IMR-90 (cell line): Measurements from ENCODE around the gene STXBP6. TPM values are rescaled to one million over a fixed set of nuclear protein-coding genes. Genes with fewer than 3 reads are reported as not detected.

Source experiments
- ATAC-seq: fragments of 200-7000 bp; cut with Tn5 transposase; 2 replicates; pipeline ENCODE4 v1.9.1; 2020; ENCODE audit warnings: low read depth, mild to moderate bottlenecking, moderate library complexity
- BruUV-seq: library from RNA; stranded (reverse); fragments of 400-500 nt; replicated peaks from 2 replicates; lab custom pipeline; 2021; lab: Mats Ljungman, UMichigan
- CTCF ChIA-PET: fragments of 300-600 bp; formaldehyde crosslinking; extraction: SDS; loops from one replicate; lab custom pipeline; 2021; ENCODE audit warnings: antibody characterized with exemption; lab: Yijun Ruan, JAX
- POLR2A ChIA-PET: fragments of 300-600 bp; sonication (Branson Sonifier 250); formaldehyde crosslinking; loops from one replicate; lab custom pipeline; 2022; ENCODE audit warnings: antibody characterized with exemption; ENCODE audit not compliant: unreplicated experiment; lab: Charles Lee
- DNase-seq: peaks from one replicate; pipeline ENCODE4 v3.0.0; 2013
- H2AFZ ChIP-seq: replicated peaks from 2 replicates; pipeline ENCODE3; 2013; ENCODE audit warnings: low read length, mild to moderate bottlenecking; ENCODE audit not compliant: poor library complexity
- H2AK5ac ChIP-seq: 2 replicates; pipeline ENCODE4 v1.6.1; 2013; ENCODE audit warnings: low read depth, low read length, inconsistent platforms
- H2AK9ac ChIP-seq: replicated peaks from 2 replicates; pipeline ENCODE3; 2013; ENCODE audit warnings: mild to moderate bottlenecking, low read depth, low read length, moderate library complexity; ENCODE audit not compliant: poor library complexity
- H2BK120ac ChIP-seq: 2 replicates; pipeline ENCODE4 v1.6.1; 2013; ENCODE audit warnings: low read depth, low read length, inconsistent platforms
- H2BK15ac ChIP-seq: 3 replicates; pipeline ENCODE4 v1.6.1; 2013; ENCODE audit warnings: low read depth, low read length, inconsistent platforms
- H2BK20ac ChIP-seq: 2 replicates; pipeline ENCODE4 v1.6.1; 2013; ENCODE audit warnings: low read depth, mild to moderate bottlenecking, inconsistent platforms, low read length, moderate library complexity
- H2BK5ac ChIP-seq: 2 replicates; pipeline ENCODE4 v1.6.1; 2013; ENCODE audit warnings: mild to moderate bottlenecking, low read depth, low read length, inconsistent platforms; ENCODE audit not compliant: poor library complexity, severe bottlenecking
- H3K14ac ChIP-seq: replicated peaks from 2 replicates; pipeline ENCODE4 v1.6.1; 2013; ENCODE audit warnings: low read depth, low read length, inconsistent platforms
- H3K18ac ChIP-seq: 2 replicates; pipeline ENCODE4 v1.6.1; 2013; ENCODE audit warnings: low read depth, low read length, control low read depth
- H3K23ac ChIP-seq: 2 replicates; pipeline ENCODE4 v1.6.1; 2013; ENCODE audit warnings: low read depth, low read length, inconsistent platforms
- H3K27ac ChIP-seq: 2 replicates; pipeline ENCODE4 v1.5.1; 2013; ENCODE audit warnings: mild to moderate bottlenecking, control low read depth, low read length; ENCODE audit not compliant: insufficient read depth
- H3K27me3 ChIP-seq: 2 replicates; pipeline ENCODE4 v1.6.1; 2013; ENCODE audit warnings: low read length; ENCODE audit not compliant: control insufficient read depth, insufficient read depth
- H3K36me3 ChIP-seq: 2 replicates; pipeline ENCODE4 v1.6.1; 2013; ENCODE audit warnings: low read length, mixed read lengths; ENCODE audit not compliant: control insufficient read depth, insufficient read depth
- H3K4ac ChIP-seq: 2 replicates; pipeline ENCODE4 v1.6.1; 2013; ENCODE audit warnings: low read depth, low read length, inconsistent platforms
- H3K4me1 ChIP-seq: 2 replicates; pipeline ENCODE4 v1.6.1; 2013; ENCODE audit warnings: low read length, mixed read lengths; ENCODE audit not compliant: control insufficient read depth, insufficient read depth
- H3K4me2 ChIP-seq: 2 replicates; pipeline ENCODE4 v1.6.1; 2013; ENCODE audit warnings: low read depth, mild to moderate bottlenecking, control low read depth, low read length, moderate library complexity
- H3K4me3 ChIP-seq: 2 replicates; pipeline ENCODE4 v1.5.1; 2013; ENCODE audit warnings: low read depth, mild to moderate bottlenecking, control low read depth, low read length, moderate library complexity; ENCODE audit not compliant: insufficient read depth
- H3K56ac ChIP-seq: 2 replicates; pipeline ENCODE4 v1.6.1; 2013; ENCODE audit warnings: low read length, inconsistent platforms; ENCODE audit not compliant: insufficient read depth; ENCODE audit errors: extremely low read depth
- H3K79me1 ChIP-seq, 2 experiments: 2 replicates each; pipeline ENCODE4 v1.6.1; 2013; ENCODE audit warnings: low read length in 2 of 2, inconsistent platforms in 1 of 2, low read depth in 1 of 2
- H3K9ac ChIP-seq: 2 replicates; pipeline ENCODE4 v1.6.1; 2013; ENCODE audit warnings: low read depth, low read length, control low read depth
- H3K9me1 ChIP-seq: 2 replicates; pipeline ENCODE4 v1.6.1; 2013; ENCODE audit warnings: low read length, inconsistent platforms; ENCODE audit not compliant: insufficient read depth
- H3K9me3 ChIP-seq: 2 replicates; pipeline ENCODE4 v1.6.1; 2013; ENCODE audit warnings: low read length; ENCODE audit not compliant: control insufficient read depth, insufficient read depth
- H4K20me1 ChIP-seq: 2 replicates; pipeline ENCODE4 v1.6.1; 2013; ENCODE audit warnings: low read length, inconsistent platforms; ENCODE audit not compliant: insufficient read depth
- H4K5ac ChIP-seq: 2 replicates; pipeline ENCODE4 v1.6.1; 2013; ENCODE audit warnings: mild to moderate bottlenecking, low read depth, low read length, control low read depth
- H4K8ac ChIP-seq, 2 experiments: 2 replicates each; pipeline ENCODE4 v1.6.1; 2013; ENCODE audit warnings: low read depth in 2 of 2, low read length in 2 of 2, control low read depth in 1 of 2, inconsistent platforms in 1 of 2
- H4K91ac ChIP-seq: 2 replicates; pipeline ENCODE4 v1.6.1; 2013; ENCODE audit warnings: low read depth, low read length, inconsistent platforms; ENCODE audit not compliant: insufficient read depth
- FOS ChIP-seq: fragments of 150-350 bp; IDR thresholded peaks from 2 replicates; pipeline ENCODE4 v1.6.1; 2016; ENCODE audit warnings: low read depth, low read length
- MAFK ChIP-seq: IDR thresholded peaks from 2 replicates; pipeline ENCODE4 v1.6.1; 2012; ENCODE audit warnings: low read depth, low read length, improper control_type of control experiment
- WGBS, 2 experiments: methylation state at CpG; one replicate each; pipeline versions ENCODE4 v1.1.5 to v1.1.7; 2013; ENCODE audit warnings: missing lambda C conversion rate in 2 of 2; ENCODE audit not compliant: insufficient read length in 1 of 2; ENCODE audit errors: extremely low coverage in 2 of 2; 5-methylcytosine and 5-hydroxymethylcytosine counted together
- dilution Hi-C: fragments of 300-500 bp; cut with HindIII; formaldehyde crosslinking; loops from one replicate; pipeline ENCODE4 v1.14.3; 2018; ENCODE audit warnings: low sequenced_read_pairs; ENCODE audit not compliant: unreplicated experiment
- in situ Hi-C: fragments of 300-500 bp; cut with MboI; formaldehyde crosslinking; loops from 3 replicates; pipeline ENCODE4 v1.14.3; 2019; ENCODE audit warnings: low sequenced_read_pairs, inconsistent platforms, mixed read lengths
- intact Hi-C: fragments of 100-400 bp; cut with micrococcal nuclease; formaldehyde crosslinking; loops from 2 replicates; pipeline ENCODE4 v1.10.0; 2022
- polyA plus RNA-seq, 3 experiments: library from polyadenylated mRNA; depleted of rRNA; stranded (reverse); fragments of >200 nt; gene quantifications; 2 replicates each; pipeline ENCODE4 v1.2.3, GENCODE V29; 2012; ENCODE audit warnings: low replicate concordance in 1 of 3
- total RNA-seq: library from RNA; depleted of rRNA; stranded (reverse); fragments of >200 nt; gene quantifications from 2 replicates; pipeline ENCODE4 v1.2.3, GENCODE V29; 2012
- TF ChIP-seq, protein P1 (sequence below): fragments of 150-350 bp; IDR thresholded peaks from 2 replicates; pipeline ENCODE4 v1.6.1; 2017; ENCODE audit warnings: mild to moderate bottlenecking, antibody characterized with exemption, low read length, low read depth

Gene STXBP6
- total and polyA plus RNA-seq, 2 of the 4 experiments (the other 2 are of a cell fraction), result 14.2 to 14.3 TPM

DNA sequence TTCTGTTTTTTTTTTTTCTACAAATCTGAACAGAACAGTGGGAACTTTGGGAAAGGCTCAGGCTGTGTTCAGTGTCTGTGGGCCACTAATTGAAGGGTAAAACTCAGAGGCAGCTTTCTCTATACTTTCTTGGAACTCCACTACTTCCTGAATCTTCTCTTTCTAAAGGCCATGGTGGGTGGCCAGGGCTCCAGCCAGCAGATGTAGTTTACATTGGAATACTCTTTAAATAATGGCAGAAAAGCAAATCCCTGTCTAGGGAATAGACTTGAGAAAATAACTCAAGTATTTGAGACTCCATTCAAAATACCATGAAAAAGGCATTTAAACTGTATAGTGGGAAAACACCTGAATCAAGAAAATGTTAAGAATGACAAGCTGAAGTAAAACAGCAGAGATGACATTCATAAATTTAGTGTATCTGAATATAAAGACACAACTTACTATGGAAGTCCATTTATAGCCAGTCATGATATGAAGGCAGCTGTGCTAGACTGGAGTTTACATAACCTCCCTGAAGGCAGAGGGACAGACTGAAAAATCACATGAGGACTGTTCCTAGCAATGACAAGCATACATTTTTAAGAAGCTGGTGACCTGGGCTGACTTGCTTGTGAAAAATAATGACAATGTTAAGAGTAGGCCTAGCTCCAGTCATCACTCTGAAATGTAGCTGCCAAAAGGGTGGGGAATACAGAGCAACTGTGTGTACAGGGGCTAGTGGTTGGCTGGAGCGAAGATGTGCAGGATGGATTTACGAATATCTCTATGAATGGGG, 168.6 kb downstream of the STXBP6 start (continued):
- TF ChIP-seq, protein P1, sequence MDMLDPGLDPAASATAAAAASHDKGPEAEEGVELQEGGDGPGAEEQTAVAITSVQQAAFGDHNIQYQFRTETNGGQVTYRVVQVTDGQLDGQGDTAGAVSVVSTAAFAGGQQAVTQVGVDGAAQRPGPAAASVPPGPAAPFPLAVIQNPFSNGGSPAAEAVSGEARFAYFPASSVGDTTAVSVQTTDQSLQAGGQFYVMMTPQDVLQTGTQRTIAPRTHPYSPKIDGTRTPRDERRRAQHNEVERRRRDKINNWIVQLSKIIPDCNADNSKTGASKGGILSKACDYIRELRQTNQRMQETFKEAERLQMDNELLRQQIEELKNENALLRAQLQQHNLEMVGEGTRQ, result no peak

DNA sequence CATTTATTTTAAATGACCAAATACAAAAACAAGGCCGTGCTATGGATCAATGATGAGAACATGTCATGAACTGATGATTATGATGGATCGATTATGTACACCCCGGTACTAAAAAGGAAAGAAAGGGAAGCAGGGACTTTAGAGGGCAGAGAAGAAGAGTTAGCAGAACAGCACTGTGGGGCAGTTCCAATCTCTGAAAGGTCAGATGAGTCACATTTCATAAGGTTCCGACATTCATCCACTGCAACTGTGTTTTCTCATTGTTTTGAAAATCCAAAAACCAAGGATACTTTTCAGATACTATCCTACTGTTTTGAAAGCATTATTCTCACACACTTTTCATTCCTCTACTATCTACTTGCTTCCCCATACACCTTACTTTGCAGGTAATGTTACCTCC, 169.3 kb downstream of the STXBP6 start:
- Histone ChIP-seq H3K4ac (no peak overlapping the region), H2BK15ac (no peak overlapping the region), H4K20me1 (no peaks in the 10 kb centered on the region), H3K56ac (no peak overlapping the region), H3K36me3 (no peaks in the 10 kb centered on the region), H2BK120ac (no peak overlapping the region), H3K14ac (no peak overlapping the region; the same call in 1 of the 2 replicates), H3K4me3 (no peak overlapping the region), H3K79me1 (no peaks in the 10 kb centered on the region), H3K9ac (no peak overlapping the region), H3K27me3 (no peaks in the 10 kb centered on the region), H3K18ac (no peak overlapping the region), H3K4me1 (peaks cover 3% of the 10 kb centered on the region), H3K27ac (no peak overlapping the region), H3K9me3 (no peaks in the 10 kb centered on the region), H2BK5ac (no peak overlapping the region), H3K9me1 (no peaks in the 10 kb centered on the region), H2BK20ac (no peak overlapping the region), H2AFZ (no peak overlapping the region), H3K23ac (no peak overlapping the region), H4K5ac (no peak overlapping the region), H2AK9ac (no peak overlapping the region), H2AK5ac (no peak overlapping the region), H4K8ac (no peak overlapping the region), H4K91ac (no peak overlapping the region), H3K4me2 (peak overlapping the region; percentile 50; the same call in 1 of the 2 replicates)
- no TSS peak for BruUV-seq
- dilution Hi-C loops (no loop called here), in situ Hi-C loops (no loop called here), intact Hi-C loops (no loop called here)
- POLR2A ChIA-PET, result no interaction called here
- DNase-seq (peak; percentile 20), ATAC-seq (peak; percentile 42)
- no peak for TF ChIP-seq MAFK
- TF ChIP-seq FOS, result no peak
- CTCF ChIA-PET, result interaction anchor here (0.6 kb wide), 1 partner anchor 57 kb away, joined by 3 read pairs; no protein-coding TSS in a partner anchor
- no CpG with 5 or more reads among the region's 4 CpGs for WGBS, 2 experiments
